Ascending aorta (tissue), 2 donors: ENCODE measurements around the gene TMEM128. TPM values are rescaled to one million over a fixed set of nuclear protein-coding genes. Genes with fewer than 3 reads are reported as not detected.
"Not testable (repeated sequence)": the region's sequence is repeated elsewhere in the genome, so short reads cannot be mapped to it uniquely, and the experiment has no call there.

Experiments
- DNase-seq, 2 donors: peaks; one replicate each; pipeline ENCODE4 v3.0.0-alpha.2; 2019; ENCODE audit warnings: low spot score in 2 of 2
- H3K27ac ChIP-seq, 2 donors: fragments of 200-600 bp; sonication (generic); one replicate each; pipeline ENCODE4 v1.5.1; 2016 to 2017; ENCODE audit warnings: mild to moderate bottlenecking in 1 of 2
- H3K27me3 ChIP-seq: fragments of 200-600 bp; sonication (generic); one replicate; pipeline ENCODE4 v1.5.1; 2017
- H3K36me3 ChIP-seq, 2 donors: fragments of 200-600 bp; sonication (generic); one replicate each; pipeline ENCODE4 v1.5.1; 2016
- H3K4me1 ChIP-seq, 2 donors: fragments of 200-600 bp; sonication (generic); one replicate each; pipeline ENCODE4 v1.5.1; 2016 to 2017; ENCODE audit warnings: mild to moderate bottlenecking in 1 of 2
- H3K4me3 ChIP-seq, 2 donors: fragments of 200-600 bp; sonication (generic); one replicate each; pipeline ENCODE4 v1.5.1; 2016 to 2017; ENCODE audit warnings: mild to moderate bottlenecking in 1 of 2
- H3K9me3 ChIP-seq, 2 donors: fragments of 200-600 bp; sonication (generic); one replicate each; pipeline ENCODE4 v1.5.1; 2016
- CTCF ChIP-seq, 3 experiments: fragments of 200-600 bp in 2 of 3; fragments of 450-650 bp in 1 of 3; sonication (generic) in 2 of 3; IDR thresholded peaks; one replicate each; pipeline ENCODE4 v1.5.1; 2016 to 2019; ENCODE audit warnings: antibody characterized with exemption in 3 of 3, mild to moderate bottlenecking in 1 of 3, moderate library complexity in 1 of 3
- intact Hi-C: fragments of 100-400 bp; cut with DNase I; formaldehyde crosslinking; loops from one replicate; pipeline ENCODE4 v1.15.1; 2023
- total RNA-seq: library from RNA; depleted of rRNA; stranded (reverse); fragments of >200 nt; gene quantifications from one replicate; pipeline ENCODE4 v1.1.0, GENCODE V29; 2016

Gene TMEM128
- total RNA-seq, 1 donor from 2014 or later, result 0.64 TPM

- intact Hi-C loops, result no loop called here
- no peak overlapping the region for H3K4me3 ChIP-seq
- no peak for DNase-seq
These were observed 45.5 kb downstream of the TMEM128 start for GRCh38 chr4:4202510-4202909.

GRCh38 chr4:4200624-4201023, 47.4 kb downstream of the TMEM128 start:
- no peaks in the 10 kb centered on the region for H3K4me1 ChIP-seq
- no peaks in the 10 kb centered on the region for H3K27me3 ChIP-seq
- DNase-seq, result no peak
- no peak overlapping the region for H3K4me3 ChIP-seq
- H3K9me3 ChIP-seq, result no peaks in the 10 kb centered on the region
- intact Hi-C loops, result no loop called here
- no peak overlapping the region for H3K27ac ChIP-seq
- H3K36me3 ChIP-seq, result no peaks in the 10 kb centered on the region
- no peak for TF ChIP-seq CTCF (IDR thresholded peaks at IDR 0.05)

More at GRCh38 chr4:4202510-4202909, 45.5 kb downstream of the TMEM128 start:
- Histone ChIP-seq H3K27me3 (no peaks in the 10 kb centered on the region), H3K36me3 (no peaks in the 10 kb centered on the region), H3K9me3 (no peaks in the 10 kb centered on the region), H3K4me1 (no peaks in the 10 kb centered on the region), H3K27ac (no peak overlapping the region)
- no peak for TF ChIP-seq CTCF (IDR thresholded peaks at IDR 0.05)

- intact Hi-C loops, result no loop called here
- Histone ChIP-seq H3K36me3 (no peaks in the 10 kb centered on the region), H3K4me1 (no peaks in the 10 kb centered on the region), H3K27me3 (no peaks in the 10 kb centered on the region), H3K9me3 (no peaks in the 10 kb centered on the region), H3K27ac (no peak overlapping the region), H3K4me3 (no peak overlapping the region)
- no peak for DNase-seq
- TF ChIP-seq CTCF (IDR thresholded peaks at IDR 0.05), result no peak
These were observed 52.7 kb downstream of the TMEM128 start for GRCh38 chr4:4195354-4195753.

- H3K9me3 ChIP-seq, H3K27me3 ChIP-seq, H3K27ac ChIP-seq, H3K4me3 ChIP-seq, H3K36me3 ChIP-seq, DNase-seq, H3K4me1 ChIP-seq, intact Hi-C loops: not testable (repeated sequence)
These were observed 59.5 kb downstream of the TMEM128 start for GRCh38 chr4:4188557-4188956.

Other genes starting within 250 kb of the TMEM128 start
- gene OTOP1, start 21.3 kb downstream of the TMEM128 start, total RNA-seq, result not detected
- gene LYAR, start 41.9 kb upstream of the TMEM128 start, total RNA-seq, result 4.7 TPM
- not detected for gene ZBTB49, start 42.0 kb upstream of the TMEM128 start, total RNA-seq
- gene NSG1, start 138.9 kb upstream of the TMEM128 start, total RNA-seq, result not detected